GM21526 (cell line): ENCODE results near the gene PRKAR2B.

Source experiments
- ATAC-seq: cut with Tn5 transposase; IDR thresholded peaks from one replicate; pipeline ENCODE4 v1.9.1; 2021; ENCODE audit warnings: moderate library complexity; ENCODE audit not compliant: unreplicated experiment, low FRiP score

PRKAR2B gene

GRCh38 chr7:107209565-107209964 lies 165.1 kb downstream of the PRKAR2B start:
- no peak for ATAC-seq

DNA sequence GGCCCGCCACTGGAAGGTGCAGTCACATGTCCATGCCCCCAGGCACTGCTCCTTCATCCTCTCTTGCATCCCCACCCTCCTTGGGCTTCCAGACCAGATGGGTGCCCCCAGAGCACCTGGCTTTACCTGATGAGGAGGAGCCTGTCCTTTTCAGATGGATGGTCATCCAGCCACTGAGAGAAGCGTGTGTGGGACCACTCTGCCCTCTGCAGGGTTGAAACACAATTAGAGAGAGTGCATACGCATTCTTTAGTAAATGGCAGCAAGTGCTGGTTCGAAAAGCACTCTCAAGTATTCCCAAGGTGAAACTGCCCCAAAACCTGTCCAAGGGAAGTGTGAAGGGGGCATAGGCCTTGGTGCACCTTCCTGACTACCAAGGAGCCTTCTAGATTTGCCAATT lies 165.9 kb downstream of the PRKAR2B start:
- no peak for ATAC-seq
